ENCODE results near the gene UBL4B.

UBL4B gene

DNA sequence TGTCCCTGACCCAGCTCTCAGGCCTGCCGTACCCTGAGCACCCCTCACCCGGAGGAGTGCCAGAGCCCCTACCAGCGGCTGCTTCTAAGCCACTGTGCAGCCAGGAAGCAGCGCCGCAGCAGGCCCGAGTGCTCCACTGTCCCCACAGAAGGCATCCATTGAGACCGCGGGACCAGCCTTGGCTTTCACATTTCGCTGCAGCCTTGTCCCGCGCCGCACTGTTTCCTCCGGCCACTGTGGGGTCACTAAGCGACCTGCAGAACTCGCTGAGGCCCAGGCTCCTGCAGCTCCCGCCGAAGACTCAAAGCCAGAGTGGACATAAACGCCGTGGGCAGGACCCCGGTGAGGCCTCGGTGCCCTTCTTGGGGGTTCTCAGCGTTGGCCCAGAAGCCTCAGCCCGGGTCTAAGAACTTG, 44.8 kb upstream of the UBL4B start:
- no peak for DNase-seq (ENCODE audit: extremely low read depth, insufficient read length)
- TF ChIP-seq CTCF (IDR thresholded peaks at IDR 0.05; ENCODE audit: insufficient read depth, low read length, poor library complexity, severe bottlenecking), result no peak
- no peaks in the 10 kb centered on the region for H3K36me3 ChIP-seq (ENCODE audit: control insufficient read depth, insufficient read depth, low read length)
- peaks cover 5% of the 10 kb centered on the region; the same call in 1 of the 2 replicates for H3K27me3 ChIP-seq (replicated peaks; ENCODE audit: control insufficient read depth, insufficient read depth, low read length)
- no peak overlapping the region for H3K4me3 ChIP-seq (replicated peaks; ENCODE audit: low read depth, low read length)

DNA sequence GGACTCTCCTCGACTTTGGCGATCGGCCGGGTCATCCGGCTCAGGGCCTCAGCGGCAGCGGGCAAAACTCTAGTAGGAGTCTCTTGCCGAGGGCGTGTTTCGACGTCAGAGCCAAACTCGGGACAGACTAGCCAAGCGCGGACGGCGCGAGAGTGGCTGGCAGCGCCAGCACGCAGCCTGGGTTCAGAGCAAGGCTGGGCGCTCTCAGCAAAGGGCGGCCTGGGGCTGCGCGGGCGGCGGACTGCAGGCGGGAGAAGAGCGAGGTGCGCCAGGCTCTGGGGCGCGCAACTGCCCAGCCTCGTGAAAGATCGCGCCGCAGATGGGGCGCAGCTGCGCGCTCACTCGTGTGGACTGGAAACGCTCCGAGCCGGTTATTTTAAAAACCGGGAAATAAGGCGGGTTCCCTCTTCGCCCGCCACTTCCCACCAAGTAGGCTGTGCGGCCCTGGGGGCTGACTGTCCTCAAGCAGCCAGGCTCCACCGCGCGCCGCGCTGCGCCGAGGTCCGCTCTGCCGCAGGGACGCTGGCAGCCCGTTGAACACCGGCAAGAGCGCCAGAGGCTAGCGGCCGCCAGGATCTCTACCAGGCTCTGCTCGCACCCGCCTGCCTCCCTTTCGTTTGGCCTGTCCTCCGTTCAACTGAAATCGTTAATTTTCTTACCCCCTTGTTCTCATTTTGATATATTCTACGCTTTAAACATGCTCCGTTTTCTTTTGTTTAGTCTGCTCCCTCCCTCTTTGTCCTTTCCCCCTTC, 44.2 kb upstream of the UBL4B start:
- peaks cover 5% of the 10 kb centered on the region; the same call in 1 of the 2 replicates for H3K27me3 ChIP-seq (replicated peaks; ENCODE audit: control insufficient read depth, insufficient read depth, low read length)

DNA sequence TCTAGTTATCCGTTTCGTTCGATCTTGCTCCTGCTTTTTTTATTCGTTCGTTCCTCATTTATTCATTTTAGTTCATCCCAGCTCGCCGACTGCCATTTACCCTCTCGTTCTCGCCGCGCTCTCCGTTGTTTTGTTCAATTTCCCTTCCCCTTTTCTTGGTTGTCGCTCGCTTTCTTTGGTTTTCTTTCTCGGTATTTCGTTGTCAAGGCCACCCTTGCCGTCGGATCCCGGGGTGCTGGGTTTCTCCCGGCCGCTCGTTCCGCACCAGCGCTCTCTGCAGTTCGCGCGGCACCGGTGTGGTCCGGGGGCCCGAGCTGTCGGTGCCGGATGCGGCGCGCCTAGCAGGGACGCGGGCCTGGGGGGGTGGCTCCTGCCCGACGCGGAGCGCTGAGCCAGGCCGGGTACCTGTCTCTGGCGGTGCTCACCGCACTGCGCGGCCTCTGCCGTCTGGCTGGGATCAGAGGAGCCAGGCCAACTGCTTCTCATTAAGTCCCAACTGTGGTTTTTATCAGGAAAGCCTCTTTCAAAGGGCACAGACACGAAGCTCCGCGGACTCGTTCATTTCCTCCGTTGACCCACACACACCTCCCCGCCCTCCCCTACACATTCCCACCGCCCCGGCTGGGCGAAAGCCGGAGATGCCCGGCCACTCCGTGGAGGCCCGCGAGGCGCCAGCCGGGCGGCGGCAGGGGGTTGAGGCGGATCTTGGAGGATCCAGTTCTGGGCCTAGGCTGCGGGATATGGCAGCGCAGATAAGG, 43.4 kb upstream of the UBL4B start:
- Histone ChIP-seq H3K36me3 (ENCODE audit: control insufficient read depth, insufficient read depth, low read length) (no peaks in the 10 kb centered on the region), H3K27me3 (replicated peaks; ENCODE audit: control insufficient read depth, insufficient read depth, low read length) (peaks cover 5% of the 10 kb centered on the region; the same call in 1 of the 2 replicates), H3K4me3 (replicated peaks; ENCODE audit: low read depth, low read length) (no peak overlapping the region)
- DNase-seq (ENCODE audit: extremely low read depth, insufficient read length), result no peak
- TF ChIP-seq CTCF (IDR thresholded peaks at IDR 0.05; ENCODE audit: insufficient read depth, low read length, poor library complexity, severe bottlenecking), result no peak

More for the DNA sequence above, 44.2 kb upstream of the UBL4B start:
- Histone ChIP-seq H3K36me3 (ENCODE audit: control insufficient read depth, insufficient read depth, low read length) (no peaks in the 10 kb centered on the region), H3K4me3 (replicated peaks; ENCODE audit: low read depth, low read length) (no peak overlapping the region)
- TF ChIP-seq CTCF (IDR thresholded peaks at IDR 0.05; ENCODE audit: insufficient read depth, low read length, poor library complexity, severe bottlenecking), result no peak
- DNase-seq (ENCODE audit: extremely low read depth, insufficient read length), result no peak

DNA sequence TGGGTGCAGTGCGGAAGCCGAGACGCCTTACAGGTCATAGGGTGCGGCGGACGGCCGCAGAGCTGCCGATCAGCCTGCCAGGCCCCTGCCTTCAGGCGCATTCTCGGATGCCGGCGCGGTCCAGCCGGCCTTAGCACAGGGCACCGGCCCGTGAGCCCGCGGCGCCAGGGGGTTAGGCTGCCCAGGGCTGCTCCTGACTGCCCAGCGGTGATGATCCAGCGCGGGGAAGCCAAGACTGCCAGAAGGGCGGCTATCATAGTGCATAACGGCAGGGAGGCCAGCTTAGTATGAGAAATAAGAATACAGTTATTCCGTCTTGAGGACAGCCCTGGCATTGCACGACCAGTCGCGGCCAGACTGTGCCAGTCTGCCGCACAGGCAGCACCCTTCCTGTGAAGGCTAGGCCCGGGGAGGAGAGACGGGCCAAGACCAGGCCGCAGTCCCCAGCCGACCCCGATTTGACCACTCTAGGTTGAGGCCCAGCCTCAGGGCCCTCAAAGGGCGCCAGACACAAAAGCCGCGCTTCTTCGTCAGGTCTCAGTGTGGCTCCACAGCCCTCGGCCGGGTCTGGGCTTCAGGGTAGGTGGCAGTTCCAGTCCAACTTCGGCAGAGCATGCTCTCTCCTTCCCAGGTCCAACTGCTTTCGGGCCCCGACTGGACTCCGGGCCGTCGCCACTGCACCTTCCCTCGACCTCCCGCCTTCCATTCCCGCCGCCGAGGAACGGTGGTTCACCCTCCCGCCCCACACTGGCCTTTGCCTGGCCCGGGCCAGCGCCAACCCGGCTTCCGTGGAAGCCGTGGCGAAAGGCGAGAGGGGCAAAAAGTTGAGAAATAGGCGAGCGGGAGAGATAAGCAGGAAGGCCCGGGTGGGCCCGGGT, 42.6 kb upstream of the UBL4B start:
- Histone ChIP-seq H3K36me3 (ENCODE audit: control insufficient read depth, insufficient read depth, low read length) (no peaks in the 10 kb centered on the region), H3K4me3 (replicated peaks; ENCODE audit: low read depth, low read length) (no peak overlapping the region), H3K27me3 (replicated peaks; ENCODE audit: control insufficient read depth, insufficient read depth, low read length) (peaks cover 5% of the 10 kb centered on the region; the same call in 1 of the 2 replicates)
- TF ChIP-seq CTCF (IDR thresholded peaks at IDR 0.05; ENCODE audit: insufficient read depth, low read length, poor library complexity, severe bottlenecking), result no peak
- no peak for DNase-seq (ENCODE audit: extremely low read depth, insufficient read length)

DNA sequence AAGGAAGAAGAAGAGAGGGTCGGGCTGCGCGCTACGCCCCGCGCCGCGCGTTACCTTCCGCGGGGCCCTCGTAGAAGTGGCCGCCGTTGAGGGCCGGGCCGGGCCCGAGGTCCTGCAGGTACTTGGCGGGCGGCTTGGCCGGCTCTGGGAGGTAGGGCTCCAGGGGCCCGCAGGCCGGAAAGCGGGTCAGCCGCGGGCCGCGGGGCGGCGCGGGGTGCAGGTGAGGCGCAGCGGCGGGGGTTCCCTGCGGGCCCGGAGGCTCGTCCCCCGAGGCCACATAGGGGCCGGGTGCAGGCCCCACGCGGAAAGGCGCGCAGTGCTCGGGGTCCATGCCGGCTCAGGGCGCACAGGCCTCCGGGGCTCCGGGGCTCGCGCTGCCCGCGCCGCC, 42.0 kb upstream of the UBL4B start:
- no peak for TF ChIP-seq CTCF (IDR thresholded peaks at IDR 0.05; ENCODE audit: insufficient read depth, low read length, poor library complexity, severe bottlenecking)
- no peak overlapping the region for H3K4me3 ChIP-seq (replicated peaks; ENCODE audit: low read depth, low read length)
- no peak for DNase-seq (ENCODE audit: extremely low read depth, insufficient read length)
- peaks cover 5% of the 10 kb centered on the region; the same call in 1 of the 2 replicates for H3K27me3 ChIP-seq (replicated peaks; ENCODE audit: control insufficient read depth, insufficient read depth, low read length)
- H3K36me3 ChIP-seq (ENCODE audit: control insufficient read depth, insufficient read depth, low read length), result no peaks in the 10 kb centered on the region

All from GM06990 (cell line).